SK-N-SH (cell line): ENCODE data around the gene C4A. TPM values are rescaled to one million over a fixed set of nuclear protein-coding genes. Genes with fewer than 3 reads are reported as not detected.

Experiments used
- CTCF ChIA-PET: fragments of 300-600, 350-600 bp; formaldehyde crosslinking; extraction: SDS; loops from one replicate; lab custom pipeline; 2021; lab: Yijun Ruan, JAX
- POLR2A ChIA-PET: fragments of 350-600 bp; sonication (Branson Sonifier 250); formaldehyde crosslinking; extraction: SDS; loops from one replicate; lab custom pipeline; 2020; ENCODE audit warnings: antibody characterized with exemption, inconsistent platforms; lab: Yijun Ruan, JAX
- DNase-seq: peaks from one replicate; pipeline ENCODE4 v3.0.0; 2012
- H2AFZ ChIP-seq: fragments of 200-600 bp; sonication (generic); 2 replicates; pipeline ENCODE4 v1.8.1; 2016; ENCODE audit warnings: antibody characterized with exemption, mild to moderate bottlenecking, low read depth
- H3F3A ChIP-seq: fragments of 200-600 bp; sonication (generic); replicated peaks from 2 replicates; pipeline ENCODE3; 2016; ENCODE audit warnings: antibody characterized with exemption, mild to moderate bottlenecking; ENCODE audit not compliant: insufficient read depth
- H3K27ac ChIP-seq, 2 experiments: fragments of 200-500 bp in 1 of 2; fragments of 200-600 bp in 1 of 2; sonication (Bioruptor generic) in 1 of 2; sonication (generic), shearing (Covaris generic) in 1 of 2; 2 replicates each; pipeline versions ENCODE4 v1.5.1 to v1.6.1; 2014 to 2016; ENCODE audit warnings: low read depth in 2 of 2, inconsistent platforms in 1 of 2, low read length in 1 of 2, mild to moderate bottlenecking in 1 of 2, mixed read lengths in 1 of 2
- H3K27me3 ChIP-seq: fragments of 200-600 bp; sonication (generic), shearing (Covaris generic); 2 replicates; pipeline ENCODE4 v1.6.1; 2016; ENCODE audit warnings: mixed run types; ENCODE audit not compliant: insufficient read depth
- H3K36me3 ChIP-seq, 2 experiments: fragments of 200-500 bp in 1 of 2; fragments of 200-600 bp in 1 of 2; sonication (Bioruptor generic) in 1 of 2; sonication (generic) in 1 of 2; replicated peaks in 1 of 2; 2 replicates each; pipeline versions ENCODE3 to v1.5.1; 2014 to 2016; ENCODE audit warnings: low read length in 1 of 2, mild to moderate bottlenecking in 1 of 2; ENCODE audit not compliant: insufficient read depth in 2 of 2, control insufficient read depth in 1 of 2
- H3K4me1 ChIP-seq, 2 experiments: fragments of 200-500 bp in 1 of 2; fragments of 200-600 bp in 1 of 2; sonication (Bioruptor generic) in 1 of 2; sonication (generic), shearing (Covaris generic) in 1 of 2; 2 replicates each; pipeline versions ENCODE4 v1.5.1 to v1.6.1; 2014 to 2016; ENCODE audit warnings: low read depth in 1 of 2, low read length in 1 of 2, mixed run types in 1 of 2; ENCODE audit not compliant: insufficient read depth in 2 of 2, control insufficient read depth in 1 of 2
- H3K4me2 ChIP-seq: fragments of 200-600 bp; sonication (generic), shearing (Covaris generic); 2 replicates; pipeline ENCODE4 v1.6.1; 2017; ENCODE audit warnings: mixed run types
- H3K4me3 ChIP-seq, 2 experiments: fragments of 200-500 bp in 1 of 2; fragments of 200-600 bp in 1 of 2; sonication (Bioruptor generic) in 1 of 2; sonication (generic), shearing (Covaris generic) in 1 of 2; 2 replicates each; pipeline versions ENCODE4 v1.5.1 to v1.8.1; 2014 to 2016; ENCODE audit warnings: low read depth in 2 of 2, inconsistent platforms in 1 of 2, low read length in 1 of 2, mild to moderate bottlenecking in 1 of 2, mixed read lengths in 1 of 2, moderate library complexity in 1 of 2
- H3K79me2 ChIP-seq: fragments of 200-600 bp; sonication (generic); 2 replicates; pipeline ENCODE4 v1.8.1; 2017; ENCODE audit warnings: mild to moderate bottlenecking; ENCODE audit not compliant: insufficient read depth
- H3K9ac ChIP-seq: fragments of 200-600 bp; sonication (generic); 2 replicates; pipeline ENCODE4 v1.6.1; 2017; ENCODE audit warnings: mixed run types
- H3K9me2 ChIP-seq: fragments of 200-600 bp; sonication (generic); 2 replicates; pipeline ENCODE4 v1.6.1; 2017; ENCODE audit warnings: mixed run types
- H3K9me3 ChIP-seq: fragments of 200-600 bp; sonication (generic); 2 replicates; pipeline ENCODE4 v1.6.1; 2017; ENCODE audit warnings: mixed run types, mild to moderate bottlenecking, moderate library complexity
- H4K20me1 ChIP-seq: fragments of 200-600 bp; sonication (generic); 2 replicates; pipeline ENCODE4 v1.6.1; 2017; ENCODE audit warnings: mild to moderate bottlenecking, mixed run types; ENCODE audit not compliant: insufficient read depth
- CHD2 ChIP-seq: fragments of 150-350 bp; IDR thresholded peaks from 2 replicates; pipeline ENCODE4 v1.6.1; 2018; ENCODE audit warnings: low read length; ENCODE audit not compliant: partially characterized antibody
- CTCF ChIP-seq: fragments of 200-600 bp; sonication (generic); IDR thresholded peaks from 2 replicates; pipeline ENCODE4 v1.6.1; 2017; ENCODE audit warnings: antibody characterized with exemption, mild to moderate bottlenecking, moderate library complexity
- ELF1 ChIP-seq: IDR thresholded peaks from 2 replicates; pipeline ENCODE4 v1.4.0; 2012
- EZH2phosphoT487 ChIP-seq: fragments of 200-600 bp; sonication (generic); IDR thresholded peaks from 2 replicates; pipeline ENCODE4 v1.6.1; 2017; ENCODE audit warnings: low read depth, mixed run types, mild to moderate bottlenecking, antibody characterized with exemption, moderate library complexity, borderline replicate concordance
- FOXJ3 ChIP-seq: sonication (generic); formaldehyde crosslinking; IDR thresholded peaks from 2 replicates; pipeline ENCODE4 v1.5.1; 2020; ENCODE audit warnings: mild to moderate bottlenecking, missing genetic modification reagents
- FOXM1 ChIP-seq: IDR thresholded peaks from 2 replicates; pipeline ENCODE4 v1.4.0; 2012; ENCODE audit warnings: low read depth, mild to moderate bottlenecking
- GABPA ChIP-seq: IDR thresholded peaks from 2 replicates; pipeline ENCODE4 v1.4.0; 2012; ENCODE audit warnings: low read depth, mild to moderate bottlenecking
- GATA2 ChIP-seq: sonication (generic); formaldehyde crosslinking; IDR thresholded peaks from 2 replicates; pipeline ENCODE4 v1.5.0; 2020; ENCODE audit warnings: mild to moderate bottlenecking, missing genetic modification reagents
- MAX ChIP-seq: IDR thresholded peaks from 2 replicates; pipeline ENCODE4 v1.4.0; 2012; ENCODE audit warnings: low read depth
- MEF2A ChIP-seq: IDR thresholded peaks from 2 replicates; pipeline ENCODE4 v1.4.0; 2012; ENCODE audit warnings: low read depth, borderline replicate concordance
- PBX3 ChIP-seq: IDR thresholded peaks from 2 replicates; pipeline ENCODE4; 2012
- POLR2AphosphoS5 ChIP-seq: IDR thresholded peaks from 2 replicates; pipeline ENCODE4 v1.6.1; 2012; ENCODE audit warnings: low read depth, low read length
- RAD21 ChIP-seq: IDR thresholded peaks from 2 replicates; pipeline ENCODE4 v1.6.1; 2012; ENCODE audit warnings: mild to moderate bottlenecking, low read length
- REST ChIP-seq: IDR thresholded peaks from 2 replicates; pipeline ENCODE4 v1.6.1; 2012; ENCODE audit warnings: mild to moderate bottlenecking, low read depth, low read length, moderate library complexity
- SIN3A ChIP-seq: IDR thresholded peaks from 2 replicates; pipeline ENCODE4 v1.6.1; 2012; ENCODE audit warnings: low read depth, mild to moderate bottlenecking, low read length, moderate library complexity, borderline replicate concordance
- USF1 ChIP-seq: IDR thresholded peaks from 2 replicates; pipeline ENCODE4 v1.4.0; 2012; ENCODE audit warnings: low read depth, borderline replicate concordance
- YY1 ChIP-seq: IDR thresholded peaks from 2 replicates; pipeline ENCODE4 v1.4.0; 2012; ENCODE audit warnings: low read depth, mild to moderate bottlenecking
- ZBTB33 ChIP-seq: IDR thresholded peaks from 2 replicates; pipeline ENCODE4 v1.4.0; 2012; ENCODE audit warnings: low read depth, borderline replicate concordance
- WGBS: methylation state at CpG from one replicate; pipeline ENCODE4 v1.1.6; 2017; ENCODE audit warnings: low lambda C conversion rate; 5-methylcytosine and 5-hydroxymethylcytosine counted together
- polyA plus RNA-seq, 3 experiments: library from polyadenylated mRNA; depleted of rRNA; stranded (reverse); fragments of >200 nt; gene quantifications; 2 replicates each; pipeline ENCODE4 v1.2.3, GENCODE V29; 2012

Gene C4A
- polyA plus RNA-seq, 1 of the 3 experiments (the other 2 are of a cell fraction): 11.4 TPM

- no peaks in the 10 kb centered on the region for H3K27me3 ChIP-seq
- H3K36me3 ChIP-seq: no peaks in the 10 kb centered on the region
- H2AFZ ChIP-seq: no peak overlapping the region
- peaks cover 15% of the 10 kb centered on the region for H3F3A ChIP-seq
- H3K27ac ChIP-seq: no peak overlapping the region
- WGBS: 65% methylated on average over 3 of the region's 3 CpGs
- no peaks in the 10 kb centered on the region for H4K20me1 ChIP-seq
- no peak overlapping the region for H3K4me3 ChIP-seq
- peaks cover 9 to 17% of the 10 kb centered on the region in 2 experiments; a peak in 1 of 4 replicates for H3K4me1 ChIP-seq
- no peak overlapping the region for H3K4me2 ChIP-seq
- CTCF ChIA-PET: interaction anchor here (2.4 kb wide), 1 partner anchor 9 kb away, joined by 16 read pairs; no protein-coding TSS in a partner anchor
- POLR2A ChIA-PET: interaction anchor here (2.1 kb wide), 1 partner anchor 8 kb away, joined by 7 read pairs; no protein-coding TSS in a partner anchor
- no peak for TF ChIP-seq EZH2phosphoT487
- TF ChIP-seq SIN3A: no peak
- TF ChIP-seq MEF2A: no peak
- no peak for TF ChIP-seq PBX3
- TF ChIP-seq REST: no peak
- no peak for TF ChIP-seq CHD2
- TF ChIP-seq GATA2 (CRISPR knock-in tag): no peak
- no peak for TF ChIP-seq CTCF
- DNase-seq: no peak
- no peaks in the 10 kb centered on the region for H3K9me2 ChIP-seq
- H3K9ac ChIP-seq: no peak overlapping the region
- no peaks in the 10 kb centered on the region for H3K79me2 ChIP-seq
- no peaks in the 10 kb centered on the region for H3K9me3 ChIP-seq
Observed at GRCh38 chr6:31943742-31944141, 38.1 kb upstream of the C4A start.

GRCh38 chr6:31945154-31945506 is 36.7 kb upstream of the C4A start:
- peak overlapping the region; percentile 2 to 49; a peak in 1 of 4 replicates for H3K4me3 ChIP-seq
- no peak overlapping the region; the same call in 1 of the 2 replicates for H3K9ac ChIP-seq
- CTCF ChIA-PET: no interaction called here
- WGBS: 74% methylated on average over 9 of the region's 9 CpGs
- DNase-seq: no peak
- H3K36me3 ChIP-seq: no peaks in the 10 kb centered on the region
- H3K27me3 ChIP-seq: no peaks in the 10 kb centered on the region
- H3K79me2 ChIP-seq: no peaks in the 10 kb centered on the region
- no peaks in the 10 kb centered on the region for H3K9me2 ChIP-seq
- peaks cover 9 to 15% of the 10 kb centered on the region in 2 experiments; a peak in 1 of 4 replicates for H3K4me1 ChIP-seq
- H2AFZ ChIP-seq: peak overlapping the region; percentile 89
- no peaks in the 10 kb centered on the region for H4K20me1 ChIP-seq
- no peaks in the 10 kb centered on the region for H3K9me3 ChIP-seq
- H3F3A ChIP-seq: peaks cover 15% of the 10 kb centered on the region
- peak overlapping the region; percentile 39 to 92; a peak in 3 of 4 replicates for H3K27ac ChIP-seq
- peak overlapping the region; percentile 78 for H3K4me2 ChIP-seq
- POLR2A ChIA-PET: no interaction called here
- TF ChIP-seq FOXM1: no peak
- no peak for TF ChIP-seq USF1
- no peak for TF ChIP-seq ZBTB33
- no peak; the same call in 1 of the 2 replicates for TF ChIP-seq POLR2AphosphoS5
- no peak for TF ChIP-seq MAX
- no peak for TF ChIP-seq ELF1
- no peak for TF ChIP-seq RAD21
- no peak for TF ChIP-seq YY1
- TF ChIP-seq FOXJ3: no peak
- no peak for TF ChIP-seq SIN3A
- TF ChIP-seq GABPA: no peak
